Tibial artery (tissue), 4 donors: ENCODE data around the gene PLVAP.
A peak's percentile ranks its signal among the peaks of the same experiment; 100 is the strongest.

ENCODE experiments used
- DNase-seq, 2 donors: peaks; one replicate each; pipeline ENCODE4 v3.0.0-alpha.2; 2019
- H3K27ac ChIP-seq, 2 donors: fragments of 200-600 bp; sonication (generic) in 1 of 2; 1 replicate in 1 of 2; 2 replicates in 1 of 2; pipeline ENCODE4 v1.5.1; 2018 to 2019; ENCODE audit warnings: mild to moderate bottlenecking in 1 of 2
- H3K27me3 ChIP-seq, 2 donors: fragments of 200-600 bp; sonication (generic) in 1 of 2; one replicate each; pipeline versions ENCODE4 v1.5.1 to v1.6.0; 2016 to 2019
- H3K36me3 ChIP-seq, 3 donors: fragments of 200-600 bp; sonication (generic) in 2 of 3; one replicate each; pipeline ENCODE4 v1.5.1; 2016 to 2019; ENCODE audit warnings: mild to moderate bottlenecking in 2 of 3
- H3K4me1 ChIP-seq, 4 donors: fragments of 200-600 bp; sonication (generic) in 2 of 4; 1 replicate in 3 of 4; 2 replicates in 1 of 4; pipeline ENCODE4 v1.5.1; 2016 to 2019
- H3K4me3 ChIP-seq, 2 donors: fragments of 200-600 bp; sonication (generic) in 1 of 2; 1 replicate in 1 of 2; 2 replicates in 1 of 2; pipeline ENCODE4 v1.5.1; 2018 to 2019; ENCODE audit warnings: mild to moderate bottlenecking in 2 of 2
- H3K9me3 ChIP-seq, 3 donors: fragments of 200-600 bp; sonication (generic) in 1 of 3; one replicate each; pipeline ENCODE4 v1.5.1; 2016 to 2019
- intact Hi-C: fragments of 100-400 bp; cut with DNase I; formaldehyde crosslinking; loops from one replicate; pipeline ENCODE4 v1.15.0; 2023; ENCODE audit warnings: low total_unique reads
- TF ChIP-seq, protein P1 (sequence below), 2 experiments: fragments of 200-600 bp in 1 of 2; fragments of 450-650 bp in 1 of 2; IDR thresholded peaks; one replicate each; pipeline ENCODE4 v1.5.1; 2017 to 2019; ENCODE audit warnings: antibody characterized with exemption in 2 of 2, mild to moderate bottlenecking in 1 of 2, moderate library complexity in 1 of 2

Gene PLVAP

DNA sequence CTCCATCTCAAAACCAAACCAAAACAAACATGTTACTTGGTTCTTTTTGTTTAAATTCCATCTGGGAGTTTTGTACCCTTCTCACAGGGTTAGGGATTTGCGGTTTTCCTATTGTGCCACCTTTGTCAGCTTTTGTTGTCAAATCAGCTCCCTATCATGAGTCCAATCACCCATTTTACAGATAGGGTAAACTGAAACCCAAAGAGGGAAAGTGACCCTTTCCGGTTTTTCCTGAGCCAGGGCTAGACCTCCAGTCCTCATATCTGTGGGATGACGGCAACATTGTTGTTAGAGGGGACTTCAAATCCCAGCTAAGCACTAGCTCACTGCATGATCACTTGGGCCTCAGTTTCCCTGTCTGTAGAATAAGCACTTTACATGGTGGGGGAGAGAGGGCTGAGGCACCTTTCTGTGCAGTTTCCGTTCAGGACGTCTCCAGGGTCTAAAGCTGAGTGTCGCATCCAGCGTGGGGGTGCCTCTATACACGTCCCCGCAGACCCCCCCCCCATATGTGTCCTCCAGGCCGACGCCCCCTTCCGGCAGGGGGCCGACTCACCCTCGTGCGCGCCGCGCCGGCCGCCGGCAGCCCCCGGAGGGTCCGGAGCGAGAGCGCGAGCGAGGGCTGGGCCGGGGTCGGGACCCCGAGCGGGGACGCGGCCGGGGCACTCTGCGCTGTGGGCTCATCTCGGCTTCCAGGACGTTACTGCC is 13.0 kb upstream of the PLVAP start:
- peak overlapping the region in 1 of 2 donors; percentile 51 for H3K27ac ChIP-seq
- TF ChIP-seq, protein P1, sequence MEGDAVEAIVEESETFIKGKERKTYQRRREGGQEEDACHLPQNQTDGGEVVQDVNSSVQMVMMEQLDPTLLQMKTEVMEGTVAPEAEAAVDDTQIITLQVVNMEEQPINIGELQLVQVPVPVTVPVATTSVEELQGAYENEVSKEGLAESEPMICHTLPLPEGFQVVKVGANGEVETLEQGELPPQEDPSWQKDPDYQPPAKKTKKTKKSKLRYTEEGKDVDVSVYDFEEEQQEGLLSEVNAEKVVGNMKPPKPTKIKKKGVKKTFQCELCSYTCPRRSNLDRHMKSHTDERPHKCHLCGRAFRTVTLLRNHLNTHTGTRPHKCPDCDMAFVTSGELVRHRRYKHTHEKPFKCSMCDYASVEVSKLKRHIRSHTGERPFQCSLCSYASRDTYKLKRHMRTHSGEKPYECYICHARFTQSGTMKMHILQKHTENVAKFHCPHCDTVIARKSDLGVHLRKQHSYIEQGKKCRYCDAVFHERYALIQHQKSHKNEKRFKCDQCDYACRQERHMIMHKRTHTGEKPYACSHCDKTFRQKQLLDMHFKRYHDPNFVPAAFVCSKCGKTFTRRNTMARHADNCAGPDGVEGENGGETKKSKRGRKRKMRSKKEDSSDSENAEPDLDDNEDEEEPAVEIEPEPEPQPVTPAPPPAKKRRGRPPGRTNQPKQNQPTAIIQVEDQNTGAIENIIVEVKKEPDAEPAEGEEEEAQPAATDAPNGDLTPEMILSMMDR (IDR thresholded peaks at IDR 0.05) = no peak
- intact Hi-C loops = loop anchor here (5.0 kb wide), 1 partner anchor 88 kb away; the partner anchor contains the start of gene ABHD8
- H3K27me3 ChIP-seq = peaks cover 0 to 23% of the 10 kb centered on the region in 2 donors
- H3K4me3 ChIP-seq = peak overlapping the region; percentile 48 to 52
- DNase-seq = no peak
- no peaks in the 10 kb centered on the region for H3K36me3 ChIP-seq
- H3K4me1 ChIP-seq = peaks cover 0 to 19% (median 18%) of the 10 kb centered on the region in 4 donors
- peaks cover 0 to 2% (median 0%) of the 10 kb centered on the region in 3 donors for H3K9me3 ChIP-seq

DNA sequence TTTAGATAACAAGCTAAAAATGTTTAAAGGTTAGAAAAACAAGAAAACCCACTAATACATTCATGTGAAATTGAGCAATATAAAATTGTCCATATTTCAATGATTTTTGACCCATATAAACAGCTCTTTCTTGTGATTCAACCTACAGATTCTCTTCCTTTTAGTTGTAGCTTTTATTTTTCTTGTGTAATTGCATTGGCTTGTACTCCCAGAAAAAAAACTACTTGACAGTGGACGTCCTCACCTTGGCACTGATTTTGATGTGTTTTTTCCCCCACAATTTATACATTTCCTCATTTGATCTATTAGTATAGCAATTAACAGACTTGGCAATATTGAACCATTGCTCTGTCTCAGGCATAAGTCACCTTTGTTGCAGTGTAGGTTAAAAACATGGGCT is 12.1 kb upstream of the PLVAP start:
- no peak overlapping the region for H3K4me3 ChIP-seq
- TF ChIP-seq, protein P1 (IDR thresholded peaks at IDR 0.05) = no peak
- H3K27me3 ChIP-seq = peaks cover 0 to 15% of the 10 kb centered on the region in 2 donors
- H3K36me3 ChIP-seq = no peaks in the 10 kb centered on the region
- no peak overlapping the region for H3K27ac ChIP-seq
- no peak for DNase-seq
- intact Hi-C loops = loop anchor here (5.0 kb wide), 1 partner anchor 87 kb away; the partner anchor contains the start of gene ABHD8
- peaks cover 0 to 19% (median 18%) of the 10 kb centered on the region in 4 donors for H3K4me1 ChIP-seq
- peaks cover 0 to 2% (median 0%) of the 10 kb centered on the region in 3 donors for H3K9me3 ChIP-seq

DNA sequence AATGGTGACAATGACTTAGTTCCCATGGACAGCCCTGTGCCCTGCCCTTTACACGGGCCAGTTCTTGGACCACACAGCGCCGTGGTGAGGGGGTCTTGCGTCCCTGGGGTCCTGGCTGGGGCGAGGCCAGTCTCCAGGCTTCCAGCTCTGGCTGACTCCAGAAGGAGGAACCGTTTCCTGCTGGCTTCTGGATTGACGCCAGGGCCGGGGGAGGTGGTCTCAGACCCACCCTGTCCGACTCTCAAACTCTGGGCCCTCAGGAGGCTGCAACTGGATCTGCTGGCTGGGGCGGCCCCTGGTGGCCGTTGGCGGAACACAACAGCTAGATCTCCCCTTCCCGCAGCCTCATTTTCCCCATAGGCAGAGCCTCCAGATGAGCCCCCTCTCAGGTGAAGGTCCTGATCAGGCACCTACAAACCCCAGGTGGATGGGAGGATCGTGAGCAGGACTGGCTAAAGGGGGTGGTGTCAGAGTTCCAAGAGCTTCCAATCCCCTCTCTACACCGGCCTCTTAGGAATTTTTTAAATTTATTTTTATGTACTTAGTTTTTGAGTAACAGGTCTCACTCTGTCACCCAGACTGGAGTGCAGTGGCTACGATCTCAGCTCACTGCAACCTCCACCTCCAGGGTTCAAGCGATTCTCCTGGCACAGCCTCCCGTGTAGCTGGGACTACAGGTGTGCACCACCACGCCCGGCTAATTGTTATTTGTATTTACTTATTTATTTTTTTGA is 8.9 kb upstream of the PLVAP start:
- intact Hi-C loops = loop anchor here (1.0 to 5.0 kb wide), 2 partner anchors 40 to 84 kb away; partner anchors contain the start of gene ABHD8
- peaks cover 0 to 2% (median 0%) of the 10 kb centered on the region in 3 donors for H3K9me3 ChIP-seq
- H3K27me3 ChIP-seq = no peaks in the 10 kb centered on the region
- peak; percentile 45 to 79 for DNase-seq
- H3K27ac ChIP-seq = no peak overlapping the region
- no peaks in the 10 kb centered on the region for H3K36me3 ChIP-seq
- TF ChIP-seq, protein P1 (IDR thresholded peaks at IDR 0.05) = peak; percentile 88 to 94
- peaks cover 0 to 22% (median 18%) of the 10 kb centered on the region in 4 donors for H3K4me1 ChIP-seq
- no peak overlapping the region for H3K4me3 ChIP-seq

DNA sequence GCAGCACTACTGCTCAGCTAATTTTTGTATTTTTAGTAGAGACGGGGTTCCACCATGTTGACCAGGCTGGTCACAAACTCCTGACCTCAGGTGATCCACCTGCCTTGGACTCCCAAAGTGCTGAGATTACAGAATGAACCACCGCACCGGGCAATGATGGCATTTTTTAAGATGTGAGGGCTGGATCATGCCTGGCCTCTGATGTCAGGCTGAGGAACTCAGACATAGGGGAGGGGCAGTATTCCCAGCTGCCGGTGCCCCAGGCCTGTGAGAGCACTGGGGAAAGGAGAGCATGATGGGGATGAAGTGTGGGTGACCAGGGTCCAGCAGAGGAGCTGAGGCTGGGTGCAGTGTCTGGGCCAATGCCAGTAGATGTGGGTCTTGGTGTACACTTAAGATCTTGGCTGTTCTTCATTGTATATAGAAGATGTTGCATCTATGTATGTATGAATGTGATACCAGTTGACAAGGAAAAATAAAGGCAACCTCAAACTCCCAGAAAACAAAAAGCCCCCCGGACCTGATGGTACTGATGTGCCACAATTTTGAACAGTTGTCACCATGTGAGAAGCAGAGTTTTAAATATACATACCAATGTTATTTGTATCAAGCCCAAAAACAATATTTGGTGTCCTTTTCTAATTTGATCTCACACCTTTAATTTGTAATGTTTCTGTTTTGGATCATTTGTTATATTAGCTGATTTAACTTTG is 3.4 kb upstream of the PLVAP start:
- peaks cover 0 to 13% (median 7%) of the 10 kb centered on the region in 4 donors for H3K4me1 ChIP-seq
- TF ChIP-seq, protein P1 (IDR thresholded peaks at IDR 0.05) = no peak
- no peak for DNase-seq
- peaks cover 0 to 9% of the 10 kb centered on the region in 2 donors for H3K27me3 ChIP-seq
- H3K36me3 ChIP-seq = no peaks in the 10 kb centered on the region
- no peak overlapping the region for H3K4me3 ChIP-seq
- H3K27ac ChIP-seq = no peak overlapping the region
- intact Hi-C loops = no loop called here
- H3K9me3 ChIP-seq = no peaks in the 10 kb centered on the region

DNA sequence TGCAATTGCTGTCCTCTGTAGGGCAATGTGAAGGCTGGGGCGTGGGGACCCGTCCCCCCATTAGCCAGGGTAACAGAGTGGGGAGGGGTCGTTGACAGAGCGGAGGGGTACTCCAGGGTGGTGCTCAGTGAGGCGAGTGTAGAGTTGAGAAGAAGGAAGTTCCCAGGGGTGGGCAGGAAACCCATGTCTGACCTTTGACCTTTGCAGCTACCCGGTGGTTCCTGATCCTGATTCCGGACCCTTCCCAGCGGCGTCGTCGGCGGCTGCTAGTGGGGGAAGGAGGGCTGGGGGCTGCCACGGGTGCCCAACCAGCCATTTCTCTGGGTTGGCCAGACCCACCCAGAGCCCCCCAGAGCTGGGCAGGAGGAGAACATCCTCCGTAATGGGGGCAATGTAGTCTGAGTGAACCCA is 2.1 kb upstream of the PLVAP start:
- peaks cover 0 to 9% of the 10 kb centered on the region in 2 donors for H3K27me3 ChIP-seq
- H3K27ac ChIP-seq = no peak overlapping the region
- H3K36me3 ChIP-seq = no peaks in the 10 kb centered on the region
- intact Hi-C loops = no loop called here
- no peak overlapping the region for H3K4me3 ChIP-seq
- H3K4me1 ChIP-seq = peaks cover 0 to 13% (median 7%) of the 10 kb centered on the region in 4 donors
- DNase-seq = no peak
- H3K9me3 ChIP-seq = no peaks in the 10 kb centered on the region
- TF ChIP-seq, protein P1 (IDR thresholded peaks at IDR 0.05) = no peak
